HG02571 (cell line): ENCODE measurements around the gene FGD5.

Experiments
- ATAC-seq: cut with Tn5 transposase; IDR thresholded peaks from one replicate; pipeline ENCODE4 v1.9.1; 2021; ENCODE audit warnings: mild to moderate bottlenecking, moderate library complexity; ENCODE audit not compliant: unreplicated experiment

FGD5 gene, protein sequence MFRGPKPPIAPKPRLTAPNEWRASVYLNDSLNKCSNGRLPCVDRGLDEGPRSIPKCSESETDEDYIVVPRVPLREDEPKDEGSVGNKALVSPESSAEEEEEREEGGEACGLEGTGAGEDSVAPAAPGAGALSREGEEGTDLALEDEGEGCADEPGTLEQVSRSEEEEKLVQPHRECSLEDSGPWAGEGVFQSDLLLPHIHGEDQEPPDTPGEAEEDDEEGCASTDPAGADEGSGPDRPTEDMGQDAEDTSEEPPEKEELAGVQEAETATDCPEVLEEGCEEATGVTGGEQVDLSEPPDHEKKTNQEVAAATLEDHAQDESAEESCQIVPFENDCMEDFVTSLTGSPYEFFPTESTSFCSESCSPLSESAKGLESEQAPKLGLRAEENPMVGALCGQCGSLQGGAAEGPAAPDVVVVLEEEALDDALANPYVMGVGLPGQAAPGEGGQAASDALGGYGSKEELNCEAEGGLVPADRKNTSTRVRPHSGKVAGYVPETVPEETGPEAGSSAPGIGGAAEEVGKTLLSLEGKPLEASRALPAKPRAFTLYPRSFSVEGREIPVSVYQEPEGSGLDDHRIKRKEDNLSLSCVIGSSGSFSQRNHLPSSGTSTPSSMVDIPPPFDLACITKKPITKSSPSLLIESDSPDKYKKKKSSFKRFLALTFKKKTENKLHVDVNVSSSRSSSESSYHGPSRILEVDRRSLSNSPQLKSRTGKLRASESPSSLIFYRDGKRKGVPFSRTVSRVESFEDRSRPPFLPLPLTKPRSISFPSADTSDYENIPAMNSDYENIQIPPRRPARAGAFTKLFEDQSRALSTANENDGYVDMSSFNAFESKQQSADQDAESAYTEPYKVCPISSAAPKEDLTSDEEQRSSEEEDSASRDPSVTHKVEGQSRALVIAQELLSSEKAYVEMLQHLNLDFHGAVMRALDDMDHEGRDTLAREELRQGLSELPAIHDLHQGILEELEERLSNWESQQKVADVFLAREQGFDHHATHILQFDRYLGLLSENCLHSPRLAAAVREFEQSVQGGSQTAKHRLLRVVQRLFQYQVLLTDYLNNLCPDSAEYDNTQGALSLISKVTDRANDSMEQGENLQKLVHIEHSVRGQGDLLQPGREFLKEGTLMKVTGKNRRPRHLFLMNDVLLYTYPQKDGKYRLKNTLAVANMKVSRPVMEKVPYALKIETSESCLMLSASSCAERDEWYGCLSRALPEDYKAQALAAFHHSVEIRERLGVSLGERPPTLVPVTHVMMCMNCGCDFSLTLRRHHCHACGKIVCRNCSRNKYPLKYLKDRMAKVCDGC (N-terminal part only)

DNA sequence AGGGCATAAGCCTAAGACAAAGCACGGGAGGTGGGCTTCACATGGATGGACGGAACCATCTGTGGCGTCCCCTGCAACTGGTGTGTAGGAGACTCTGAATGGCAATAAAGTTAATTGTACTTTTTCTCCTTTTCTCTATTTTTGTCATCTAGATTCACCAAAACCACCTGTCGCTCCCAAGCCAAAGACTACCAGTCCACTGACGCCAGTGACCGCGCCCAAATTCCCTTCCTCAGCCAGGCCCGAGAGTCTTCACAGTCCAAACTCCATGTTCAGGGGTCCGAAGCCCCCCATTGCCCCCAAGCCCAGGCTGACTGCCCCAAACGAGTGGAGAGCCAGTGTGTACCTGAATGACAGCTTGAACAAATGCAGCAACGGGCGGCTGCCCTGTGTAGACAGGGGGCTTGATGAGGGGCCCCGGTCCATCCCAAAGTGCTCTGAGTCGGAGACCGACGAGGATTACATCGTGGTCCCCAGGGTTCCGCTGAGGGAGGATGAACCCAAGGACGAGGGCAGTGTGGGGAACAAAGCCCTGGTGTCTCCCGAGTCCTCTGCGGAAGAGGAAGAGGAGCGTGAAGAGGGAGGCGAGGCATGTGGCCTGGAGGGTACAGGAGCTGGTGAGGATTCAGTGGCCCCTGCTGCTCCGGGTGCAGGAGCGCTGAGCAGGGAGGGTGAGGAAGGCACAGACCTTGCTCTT, at the start of gene FGD5:
FGD5 (plus strand) TSS at position 159 of the 697 bp plus-strand sequence; CDS start at position 269, 110 bp downstream.
- no peak for ATAC-seq

DNA sequence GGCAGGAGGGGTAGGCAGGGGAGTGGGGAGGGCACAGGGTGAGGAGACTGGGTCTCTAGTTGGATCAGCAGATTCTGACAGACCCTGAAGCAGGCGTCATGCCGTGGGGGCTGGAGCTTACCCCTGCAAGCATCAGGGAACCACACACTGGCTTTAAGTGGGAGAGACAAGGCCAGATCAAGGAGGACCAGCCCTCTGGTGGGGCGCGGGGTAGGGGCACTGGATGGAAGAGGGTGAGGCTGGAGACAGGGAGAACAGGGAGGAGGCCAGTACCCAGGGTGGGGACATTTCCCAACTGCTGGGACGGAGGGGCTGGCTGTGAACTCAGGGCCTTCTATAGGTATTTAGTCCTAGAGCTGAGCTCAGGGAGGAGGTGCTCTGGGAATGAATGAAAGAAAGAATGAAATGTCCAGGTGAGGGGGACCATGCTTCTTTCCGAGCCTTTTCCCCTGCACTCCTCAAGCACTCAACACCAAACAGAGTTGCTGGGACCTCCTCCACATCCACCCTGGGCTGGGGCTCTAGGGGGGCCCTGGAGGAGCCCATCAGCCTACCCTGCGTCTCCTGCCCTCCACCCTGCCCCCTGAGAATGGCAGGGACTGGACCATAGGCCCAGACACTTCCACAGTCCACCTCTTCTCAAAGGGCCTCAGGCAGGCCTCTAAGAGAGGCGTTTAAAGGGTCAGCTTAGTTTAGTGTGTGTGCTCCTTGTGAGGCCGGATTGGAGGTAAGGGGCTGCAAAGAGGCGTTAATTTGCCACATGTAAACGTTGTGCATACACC, 49.0 kb upstream of the FGD5 start:
- no peak for ATAC-seq

DNA sequence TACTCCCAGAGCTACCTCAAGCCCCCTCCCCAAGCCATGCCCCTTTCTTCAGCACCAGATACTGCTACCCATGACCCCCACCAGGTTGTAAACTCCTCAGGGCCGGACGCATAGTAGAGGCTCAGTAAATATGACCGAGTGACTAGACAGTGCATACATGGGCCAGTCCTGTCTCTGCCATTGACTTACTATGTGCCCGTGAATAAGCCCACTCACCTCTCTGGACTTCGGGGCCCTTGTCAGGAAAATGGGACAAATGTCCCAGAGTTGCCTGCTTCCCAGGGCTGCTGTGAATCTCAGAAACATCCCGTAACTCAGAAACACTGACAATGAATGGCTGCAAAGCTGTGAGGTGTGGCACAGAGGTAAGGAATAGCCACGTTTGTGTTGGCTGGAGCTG, 48.2 kb upstream of the FGD5 start:
- no peak for ATAC-seq

DNA sequence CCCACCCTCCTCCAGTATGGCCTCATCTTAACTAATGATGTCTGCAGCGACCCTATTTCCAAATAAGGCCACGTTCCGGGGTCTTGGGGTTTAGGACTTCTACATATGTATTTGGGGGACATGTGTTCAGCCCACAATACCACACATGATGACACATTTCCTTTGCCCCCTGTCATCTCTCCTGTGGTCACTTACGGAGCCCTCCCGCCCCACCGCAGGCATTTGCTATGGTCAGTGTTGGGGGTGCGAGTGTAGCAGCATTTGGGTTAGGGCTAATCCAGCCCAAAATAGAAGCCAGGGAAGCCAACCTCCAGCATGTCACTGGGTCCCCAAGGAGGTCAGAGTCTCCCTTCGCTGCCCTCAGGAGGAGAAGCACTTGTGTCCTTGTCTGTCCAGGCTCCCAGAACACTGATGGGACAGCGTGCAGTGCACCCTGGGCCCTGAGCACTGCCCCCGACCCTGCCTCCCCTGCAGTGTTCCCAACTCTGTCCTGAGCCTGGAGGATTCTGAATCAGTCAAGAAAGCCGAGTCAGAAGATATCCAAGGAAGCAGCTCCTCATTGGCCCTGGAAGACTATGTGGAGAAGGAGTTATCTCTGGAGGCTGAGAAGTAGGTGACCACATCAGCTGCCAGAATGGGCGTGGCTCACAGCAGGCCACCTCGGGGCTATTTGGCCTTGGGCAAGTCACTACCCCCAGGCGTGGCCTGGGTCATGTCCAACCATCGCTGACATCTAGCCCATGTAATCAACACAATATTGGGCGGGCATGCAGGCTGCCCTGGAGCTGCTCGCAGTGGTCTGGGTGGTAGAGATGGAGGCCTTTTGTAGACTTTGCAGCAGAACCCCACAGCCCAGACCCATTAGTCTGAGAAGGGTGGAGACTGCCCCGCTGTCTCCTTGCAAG, 46.9 kb upstream of the FGD5 start:
- no peak for ATAC-seq

DNA sequence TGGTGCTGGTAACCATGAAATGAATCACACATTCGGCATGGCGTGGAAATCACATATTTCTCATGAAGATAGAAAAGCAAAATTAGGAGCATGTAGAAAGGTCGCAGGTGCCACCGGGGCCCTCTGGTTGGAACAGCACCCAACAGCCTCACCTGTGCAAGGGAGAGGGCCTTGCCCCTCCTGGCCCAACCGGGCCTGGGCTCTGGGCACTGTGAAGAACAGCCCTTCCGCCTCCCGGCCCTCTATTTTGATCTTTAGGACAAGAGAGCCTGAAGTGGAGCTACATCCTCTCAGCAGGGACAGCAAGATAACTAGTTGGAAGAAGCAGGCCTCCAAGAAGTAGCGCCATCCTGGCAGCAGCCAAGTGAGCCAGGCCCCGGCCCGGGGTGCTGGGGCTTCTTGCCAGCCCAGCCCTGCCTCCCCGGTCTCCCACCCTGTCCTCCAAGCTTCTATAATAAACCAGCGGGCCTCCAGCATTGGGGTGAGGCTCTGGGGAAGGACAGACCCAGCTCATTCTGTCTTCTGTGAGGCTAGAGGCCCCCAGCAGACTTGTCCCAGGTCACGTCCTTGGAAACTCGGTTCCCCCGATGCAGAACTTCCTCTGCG, 46.1 kb upstream of the FGD5 start:
- ATAC-seq = no peak

DNA sequence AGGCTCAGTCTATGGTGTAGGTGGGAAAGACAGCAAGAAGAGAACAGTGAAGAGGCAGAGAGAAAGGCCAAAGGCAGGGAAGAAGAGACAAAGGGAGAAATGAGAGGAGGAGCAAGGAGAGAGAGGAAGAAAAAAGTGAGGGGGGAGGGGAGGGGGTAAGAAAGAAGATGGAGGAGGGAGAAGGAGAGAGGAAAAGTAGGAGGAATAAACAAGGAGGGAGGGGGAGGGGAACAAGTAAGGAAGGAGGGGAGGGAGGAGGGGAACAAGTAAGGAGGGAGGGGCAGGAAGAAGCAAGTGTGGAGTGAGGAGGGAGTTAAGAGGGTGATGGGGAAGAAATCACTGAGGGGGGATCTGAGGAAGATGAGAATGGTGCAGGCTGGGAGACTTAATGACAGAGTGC, 45.5 kb upstream of the FGD5 start:
- no peak for ATAC-seq

DNA sequence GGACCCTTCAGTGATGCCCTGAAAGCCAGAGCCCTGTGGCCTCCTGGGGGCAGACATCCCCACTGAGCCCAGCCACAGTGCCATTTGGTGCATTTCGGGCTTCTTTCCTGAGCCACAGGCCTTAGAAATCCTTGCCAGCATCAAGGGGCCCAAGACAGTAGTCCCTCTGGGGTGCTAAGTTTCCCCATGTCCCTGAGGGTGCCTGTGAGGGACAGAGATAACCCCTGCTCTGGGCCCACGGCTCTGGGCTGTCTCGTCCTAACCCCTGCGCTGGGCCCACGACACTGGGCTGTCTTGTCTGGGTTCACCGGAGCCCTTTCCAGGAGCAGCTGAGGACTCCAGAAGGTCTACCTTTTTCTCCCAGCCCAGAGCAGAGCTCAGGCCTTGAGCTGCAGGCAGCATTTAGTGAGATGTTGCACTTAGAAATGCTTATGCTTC, 45.1 kb upstream of the FGD5 start:
- no peak for ATAC-seq

DNA sequence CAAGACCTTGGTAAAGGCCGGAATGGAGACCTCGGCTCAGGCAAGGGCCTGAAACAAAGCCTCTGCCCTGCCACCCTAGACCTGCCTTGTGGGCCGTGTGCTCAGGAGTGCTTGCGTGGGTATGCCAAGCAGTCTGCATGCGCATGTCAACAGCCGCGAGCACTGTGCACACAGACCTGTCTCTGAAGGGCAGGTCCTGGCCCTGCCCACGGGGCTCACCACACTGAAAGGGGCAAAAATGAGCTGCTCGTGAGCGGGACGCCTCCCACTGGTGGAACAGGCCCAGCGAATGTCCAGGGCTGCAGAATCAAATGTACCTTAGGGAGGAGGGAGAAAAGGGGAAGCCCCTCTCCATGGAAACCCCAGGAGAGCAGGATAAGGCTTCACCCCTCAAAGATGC, 44.3 kb upstream of the FGD5 start:
- ATAC-seq = no peak

DNA sequence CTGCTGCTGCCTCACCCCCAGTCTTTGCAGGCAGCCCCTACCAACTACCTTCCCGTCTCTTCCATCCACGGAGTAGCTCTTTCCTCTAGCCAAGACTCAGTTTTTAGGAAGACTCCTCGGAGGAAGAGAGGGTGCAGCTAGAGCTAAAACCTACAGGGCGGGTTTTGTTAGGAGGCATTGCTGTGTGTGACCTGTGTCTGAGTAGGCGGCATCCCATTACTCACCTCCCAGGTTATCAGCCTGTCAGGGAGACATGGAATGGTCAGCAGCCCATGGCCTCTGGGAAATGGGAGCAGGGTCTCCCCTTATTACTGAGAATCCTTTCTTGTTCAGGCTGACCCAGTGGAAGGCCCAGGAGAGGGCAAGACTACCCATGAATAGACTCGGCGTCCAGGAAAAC, 43.8 kb upstream of the FGD5 start:
- ATAC-seq = no peak

DNA sequence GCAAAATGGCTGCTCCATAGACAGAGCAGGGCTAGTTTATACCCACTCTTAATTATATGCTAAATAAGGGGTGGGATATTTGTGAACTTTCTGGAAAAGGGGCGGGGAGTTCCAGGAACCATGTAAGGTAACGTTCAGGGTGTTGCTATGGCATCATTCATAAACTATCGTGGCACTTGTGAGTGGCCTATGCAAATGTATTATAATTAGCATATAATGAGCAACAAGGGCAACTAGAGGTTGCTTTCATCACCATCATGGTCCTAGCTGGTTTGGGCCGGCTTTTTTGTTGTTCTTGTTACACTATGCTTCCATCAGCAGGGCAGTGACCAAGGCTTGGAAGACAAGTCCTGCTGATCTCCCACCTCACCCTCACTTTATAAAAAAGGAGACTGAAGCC, 43.2 kb upstream of the FGD5 start:
- ATAC-seq = no peak

DNA sequence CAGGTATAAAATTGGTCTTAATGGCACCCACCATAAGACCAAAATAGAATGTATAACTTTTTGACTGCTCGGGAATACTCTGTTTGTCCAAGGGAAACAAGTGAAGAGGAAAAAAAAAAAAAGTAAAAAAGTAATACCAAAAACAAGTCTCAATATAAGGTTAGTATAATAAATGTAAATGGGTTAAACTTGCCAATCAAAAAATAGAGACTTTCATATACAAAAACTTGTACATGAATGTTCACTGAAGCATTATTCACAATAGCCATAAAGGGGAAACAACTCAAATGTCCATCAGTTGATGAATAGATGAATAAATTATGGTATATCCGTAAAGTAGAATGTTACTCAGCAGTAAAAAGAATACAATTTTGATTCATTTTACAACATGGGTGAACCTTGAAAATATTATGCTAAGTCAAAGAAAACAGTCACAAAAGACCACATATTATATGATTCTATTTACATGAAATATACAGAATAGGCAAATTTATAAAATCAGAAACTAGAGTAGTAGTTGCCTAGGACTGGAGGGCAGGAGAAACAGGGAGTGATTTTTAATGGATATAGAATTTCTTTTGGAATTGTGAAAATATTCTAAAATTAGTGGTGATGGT, 39.6 kb upstream of the FGD5 start:
- no peak for ATAC-seq

DNA sequence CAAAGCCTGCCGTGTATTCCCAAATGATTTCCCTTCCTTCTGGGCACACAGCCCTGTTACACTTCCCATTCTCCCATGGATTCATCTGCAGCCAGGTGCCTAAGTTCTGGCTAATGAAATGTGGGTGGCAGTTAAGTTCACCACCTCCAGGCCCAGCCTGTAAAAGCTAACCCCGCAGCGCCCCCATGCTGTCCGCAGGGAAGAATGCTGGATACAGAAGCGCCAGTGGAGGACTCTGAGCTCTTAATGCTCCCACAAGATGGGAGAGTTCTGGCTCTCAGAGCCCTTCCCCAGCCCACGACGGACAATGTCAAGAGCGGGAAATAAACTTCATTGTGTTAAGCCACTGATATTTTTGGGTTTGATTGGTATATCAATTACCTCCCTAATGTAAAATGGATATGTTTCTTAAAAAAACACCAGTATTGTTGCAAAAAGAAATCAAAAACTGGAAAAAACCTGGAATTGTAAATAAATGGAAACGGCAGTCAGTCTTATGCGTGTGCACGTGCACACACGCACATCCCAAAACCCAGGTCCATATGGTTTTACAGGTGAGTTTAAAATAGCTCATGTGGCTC, 37.7 kb upstream of the FGD5 start:
- ATAC-seq = no peak

DNA sequence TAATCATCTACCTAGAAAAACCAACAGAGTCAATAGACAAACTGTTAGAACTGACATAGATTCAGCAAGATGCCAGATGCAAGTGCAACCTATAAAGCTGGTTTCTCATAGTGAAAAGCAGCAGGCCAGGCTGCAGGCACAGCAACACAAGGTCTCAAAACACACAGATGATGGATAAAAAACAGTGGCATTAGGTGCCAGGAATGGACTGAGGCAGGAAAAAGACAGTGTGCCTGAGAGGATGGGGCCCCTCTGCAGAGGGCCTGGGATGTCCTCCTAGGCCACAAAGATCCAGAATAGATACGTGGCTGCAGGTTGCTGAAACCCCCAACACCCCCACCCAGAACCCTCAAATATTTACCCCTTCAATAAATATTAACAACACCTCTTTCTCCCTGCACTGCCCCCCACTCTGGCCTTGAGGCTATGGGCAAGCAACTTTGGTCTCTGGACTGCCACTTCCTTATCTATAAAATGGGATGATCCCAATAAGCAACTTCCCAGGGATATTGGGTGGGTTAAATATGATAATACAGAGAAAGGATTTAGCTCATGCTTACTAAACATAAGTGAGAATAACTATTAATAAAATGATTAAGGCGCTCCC, 35.2 kb upstream of the FGD5 start:
- ATAC-seq = no peak

DNA sequence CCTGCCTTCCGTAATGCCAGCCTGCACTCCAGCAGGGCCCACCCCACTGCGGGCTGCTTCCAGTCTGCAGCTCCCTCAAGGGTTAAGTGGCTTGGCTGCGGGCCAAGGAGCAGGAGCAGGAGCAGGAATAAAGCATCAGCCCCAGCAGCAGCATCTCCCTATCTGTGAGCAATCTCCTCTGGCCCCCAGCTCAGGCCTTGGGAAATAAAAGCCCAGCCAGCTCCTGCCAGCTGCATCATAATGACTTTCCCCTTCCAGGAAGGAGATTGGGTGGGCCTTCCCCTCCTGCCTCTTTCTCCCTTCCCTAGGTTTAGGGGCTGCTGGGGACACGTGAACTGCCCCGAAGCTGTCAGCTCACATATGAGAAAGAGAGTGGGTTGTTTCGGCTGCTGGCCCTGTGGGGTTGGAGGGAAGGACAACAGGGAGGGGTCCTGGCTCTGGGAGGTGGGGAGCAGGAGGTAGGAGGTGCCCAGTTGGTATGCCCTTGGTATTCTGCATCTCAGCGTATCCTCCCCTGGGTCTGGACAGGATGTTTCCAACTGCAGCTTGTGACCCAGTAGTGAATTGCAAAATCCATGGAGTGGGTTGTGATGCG, 34.6 kb upstream of the FGD5 start:
- no peak for ATAC-seq

DNA sequence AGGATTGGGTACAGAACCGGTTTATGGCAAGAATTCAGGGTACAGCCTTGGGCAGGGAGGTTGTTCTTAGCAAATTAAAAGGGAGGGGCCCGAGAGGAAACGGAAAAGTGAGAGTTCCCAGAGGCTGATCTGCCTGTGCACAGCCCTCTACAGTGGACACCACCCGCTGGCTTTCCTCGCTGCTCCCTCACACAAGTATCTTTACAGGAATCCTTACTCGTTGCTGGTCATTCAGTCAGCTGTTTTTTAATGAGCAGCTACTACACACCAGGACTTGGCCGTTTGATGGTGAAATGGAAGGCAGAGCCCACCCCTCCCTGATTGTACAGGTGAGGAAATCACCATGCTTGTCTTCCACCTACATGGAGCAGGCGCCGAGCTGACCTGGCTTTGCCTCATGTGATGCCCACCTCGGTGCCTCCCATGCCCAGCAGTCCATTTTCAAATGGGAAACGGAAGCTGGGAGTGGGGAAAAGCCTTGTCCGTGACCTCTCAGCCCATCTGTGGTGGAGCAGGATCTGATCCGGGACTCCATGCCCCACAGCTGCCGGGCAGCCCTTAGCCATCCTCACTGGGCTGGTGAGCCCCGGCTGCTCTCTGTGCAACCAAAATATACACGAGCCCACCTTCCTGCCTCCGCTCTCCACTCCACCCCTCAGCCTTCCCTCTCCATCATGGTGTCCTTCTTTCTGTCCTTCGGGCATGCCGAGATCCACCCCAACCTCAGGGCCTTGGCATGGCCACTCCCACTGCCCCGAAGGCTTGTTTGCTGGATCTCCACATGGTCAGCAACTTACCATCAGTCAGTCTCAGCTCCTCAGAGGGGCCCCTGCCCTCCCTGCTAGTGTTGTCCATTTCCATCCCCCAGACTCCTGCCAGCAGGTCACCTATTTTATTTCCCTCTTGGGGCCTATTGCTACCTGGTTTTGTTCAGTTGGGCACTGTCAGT, 33.3 kb upstream of the FGD5 start:
- ATAC-seq = no peak

DNA sequence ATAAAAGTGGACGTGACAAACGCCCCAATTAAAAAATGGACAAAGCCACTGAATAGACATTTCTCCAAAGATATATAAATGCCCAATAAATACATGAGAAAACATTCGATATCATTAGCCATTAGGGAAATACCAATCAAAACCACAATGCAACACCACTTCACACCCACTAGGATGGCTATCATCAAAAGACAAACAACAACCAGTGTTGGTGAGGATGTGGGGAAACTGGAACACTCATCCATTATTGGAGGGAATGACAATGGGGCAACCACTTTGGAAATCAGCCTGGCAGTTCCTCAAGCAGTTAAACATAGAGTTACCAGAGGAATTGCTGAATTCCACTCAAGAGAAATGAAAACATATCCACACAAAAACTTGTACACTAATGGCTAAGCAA, 32.4 kb upstream of the FGD5 start:
- ATAC-seq = no peak
